SK-N-SH treated with all-trans-retinoic acid at 6 μM for 48 hours (cell line): ENCODE results near the gene FNDC3B.

Source experiments
- ATAC-seq: fragments of 200-7000 bp; cut with Tn5 transposase; 3 replicates; pipeline ENCODE4 v1.9.1; 2020; ENCODE audit warnings: mild to moderate bottlenecking, moderate library complexity
- ARNTL ChIP-seq: fragments of 450-650 bp; formaldehyde crosslinking; IDR thresholded peaks from 2 replicates; pipeline ENCODE4 v1.5.0; 2020; ENCODE audit warnings: low read depth, mild to moderate bottlenecking, moderate library complexity, borderline replicate concordance
- BACH2 ChIP-seq: fragments of 250-450 bp; sonication (Bioruptor Pico); IDR thresholded peaks from 2 replicates; pipeline ENCODE4 v1.9.0; 2021; ENCODE audit warnings: mild to moderate bottlenecking, borderline replicate concordance
- CREB5 ChIP-seq: fragments of 250-450 bp; sonication (Bioruptor Pico); IDR thresholded peaks from 2 replicates; pipeline ENCODE4 v1.5.1; 2020; ENCODE audit warnings: low read depth, mild to moderate bottlenecking, moderate library complexity
- CSDC2 ChIP-seq: fragments of 250-450 bp; sonication (Bioruptor Pico); IDR thresholded peaks from 2 replicates; pipeline ENCODE4 v1.5.0; 2020; ENCODE audit warnings: mild to moderate bottlenecking, moderate library complexity
- CSRNP3 ChIP-seq: fragments of 250-450 bp; sonication (Bioruptor Pico); IDR thresholded peaks from 2 replicates; pipeline ENCODE4 v1.5.1; 2021; ENCODE audit warnings: mild to moderate bottlenecking, moderate library complexity
- ESRRG ChIP-seq: fragments of 250-450 bp; sonication (Bioruptor Pico); IDR thresholded peaks from 2 replicates; pipeline ENCODE4 v1.6.1; 2021; ENCODE audit warnings: mild to moderate bottlenecking
- GLIS3 ChIP-seq: fragments of 250-450 bp; sonication (Bioruptor Pico); IDR thresholded peaks from 2 replicates; pipeline ENCODE4 v1.5.0; 2020; ENCODE audit warnings: mild to moderate bottlenecking, moderate library complexity
- ISL1 ChIP-seq: fragments of 250-450 bp; sonication (Bioruptor Pico); IDR thresholded peaks from 2 replicates; pipeline ENCODE4 v2.1.2; 2022; ENCODE audit warnings: mild to moderate bottlenecking, moderate library complexity
- OSR1 ChIP-seq: fragments of 250-450 bp; sonication (Bioruptor Pico); IDR thresholded peaks from 2 replicates; pipeline ENCODE4 v1.8.0; 2022; ENCODE audit warnings: moderate library complexity, mild to moderate bottlenecking, inconsistent platforms
- PPARA ChIP-seq: fragments of 250-450 bp; sonication (Bioruptor Pico); IDR thresholded peaks from 2 replicates; pipeline ENCODE4 v1.5.0; 2020; ENCODE audit warnings: mild to moderate bottlenecking, borderline replicate concordance
- RARB ChIP-seq: fragments of 250-450 bp; sonication (Bioruptor Pico); IDR thresholded peaks from 2 replicates; pipeline ENCODE4 v1.8.0; 2021; ENCODE audit warnings: mild to moderate bottlenecking, moderate library complexity
- SNAI2 ChIP-seq: fragments of 250-450 bp; sonication (Bioruptor Pico); IDR thresholded peaks from 2 replicates; pipeline ENCODE4 v1.5.0; 2020; ENCODE audit warnings: mild to moderate bottlenecking, moderate library complexity
- TCF4 ChIP-seq: fragments of 250-450 bp; sonication (Bioruptor Pico); IDR thresholded peaks from 2 replicates; pipeline ENCODE4 v1.8.0; 2021; ENCODE audit warnings: mild to moderate bottlenecking, moderate library complexity, borderline replicate concordance
- TOX ChIP-seq: fragments of 250-450 bp; sonication (Bioruptor Pico); IDR thresholded peaks from 2 replicates; pipeline ENCODE4 v1.8.0; 2021; ENCODE audit warnings: mild to moderate bottlenecking, moderate library complexity, borderline replicate concordance
- ZC3H10 ChIP-seq: fragments of 250-450 bp; sonication (Bioruptor Pico); IDR thresholded peaks from 2 replicates; pipeline ENCODE4 v1.5.1; 2021; ENCODE audit warnings: mild to moderate bottlenecking, moderate library complexity
- ZFP3 ChIP-seq: fragments of 250-450 bp; sonication (Bioruptor Pico); IDR thresholded peaks from 2 replicates; pipeline ENCODE4 v1.5.0; 2020; ENCODE audit warnings: mild to moderate bottlenecking, moderate library complexity
- ZFP30 ChIP-seq: fragments of 450-650 bp; formaldehyde crosslinking; IDR thresholded peaks from 2 replicates; pipeline ENCODE4 v1.5.0; 2022; ENCODE audit warnings: mild to moderate bottlenecking, moderate library complexity
- ZNF565 ChIP-seq: fragments of 450-650 bp; formaldehyde crosslinking; conservative IDR thresholded peaks from 2 replicates; pipeline ENCODE4 v1.5.0; 2020; ENCODE audit warnings: low read depth, mild to moderate bottlenecking, moderate library complexity
- ZNF70 ChIP-seq: fragments of 450-650 bp; formaldehyde crosslinking; IDR thresholded peaks from 2 replicates; pipeline ENCODE4 v1.5.0; 2020; ENCODE audit warnings: mild to moderate bottlenecking, moderate library complexity
- ZNF8 ChIP-seq: fragments of 450-650 bp; formaldehyde crosslinking; IDR thresholded peaks from 2 replicates; pipeline ENCODE4 v1.5.0; 2020; ENCODE audit warnings: mild to moderate bottlenecking, moderate library complexity
- TF ChIP-seq, protein P1 (sequence below): fragments of 250-450 bp; sonication (Bioruptor Pico); IDR thresholded peaks from 2 replicates; pipeline ENCODE4 v1.8.0; 2021; ENCODE audit warnings: low read depth, mild to moderate bottlenecking, moderate library complexity, borderline replicate concordance
- TF ChIP-seq, protein P2 (sequence below): fragments of 250-450 bp; sonication (Bioruptor Pico); IDR thresholded peaks from 2 replicates; pipeline ENCODE4 v1.5.0; 2020; ENCODE audit warnings: mild to moderate bottlenecking, moderate library complexity
- TF ChIP-seq, protein P3 (sequence below): fragments of 250-450 bp; sonication (Bioruptor Pico); IDR thresholded peaks from 2 replicates; pipeline ENCODE4 v1.8.0; 2020; ENCODE audit warnings: mild to moderate bottlenecking, moderate library complexity, borderline replicate concordance

FNDC3B gene

GRCh38 chr3:172211123-172211522 is 171.7 kb downstream of the FNDC3B start (continued):
- TF ChIP-seq, protein P1, sequence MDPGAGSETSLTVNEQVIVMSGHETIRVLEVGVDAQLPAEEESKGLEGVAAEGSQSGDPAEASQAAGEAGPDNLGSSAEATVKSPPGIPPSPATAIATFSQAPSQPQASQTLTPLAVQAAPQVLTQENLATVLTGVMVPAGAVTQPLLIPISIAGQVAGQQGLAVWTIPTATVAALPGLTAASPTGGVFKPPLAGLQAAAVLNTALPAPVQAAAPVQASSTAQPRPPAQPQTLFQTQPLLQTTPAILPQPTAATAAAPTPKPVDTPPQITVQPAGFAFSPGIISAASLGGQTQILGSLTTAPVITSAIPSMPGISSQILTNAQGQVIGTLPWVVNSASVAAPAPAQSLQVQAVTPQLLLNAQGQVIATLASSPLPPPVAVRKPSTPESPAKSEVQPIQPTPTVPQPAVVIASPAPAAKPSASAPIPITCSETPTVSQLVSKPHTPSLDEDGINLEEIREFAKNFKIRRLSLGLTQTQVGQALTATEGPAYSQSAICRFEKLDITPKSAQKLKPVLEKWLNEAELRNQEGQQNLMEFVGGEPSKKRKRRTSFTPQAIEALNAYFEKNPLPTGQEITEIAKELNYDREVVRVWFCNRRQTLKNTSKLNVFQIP (CRISPR knock-in tag), result no peak
- TF ChIP-seq CSRNP3 (CRISPR knock-in tag), result no peak
- no peak for TF ChIP-seq ZC3H10
- no peak for TF ChIP-seq CSDC2 (CRISPR knock-in tag)
- no peak for TF ChIP-seq ZNF8

GRCh38 chr3:172213200-172213599 is 173.8 kb downstream of the FNDC3B start:
- ATAC-seq, result no peak
- TF ChIP-seq, protein P2, sequence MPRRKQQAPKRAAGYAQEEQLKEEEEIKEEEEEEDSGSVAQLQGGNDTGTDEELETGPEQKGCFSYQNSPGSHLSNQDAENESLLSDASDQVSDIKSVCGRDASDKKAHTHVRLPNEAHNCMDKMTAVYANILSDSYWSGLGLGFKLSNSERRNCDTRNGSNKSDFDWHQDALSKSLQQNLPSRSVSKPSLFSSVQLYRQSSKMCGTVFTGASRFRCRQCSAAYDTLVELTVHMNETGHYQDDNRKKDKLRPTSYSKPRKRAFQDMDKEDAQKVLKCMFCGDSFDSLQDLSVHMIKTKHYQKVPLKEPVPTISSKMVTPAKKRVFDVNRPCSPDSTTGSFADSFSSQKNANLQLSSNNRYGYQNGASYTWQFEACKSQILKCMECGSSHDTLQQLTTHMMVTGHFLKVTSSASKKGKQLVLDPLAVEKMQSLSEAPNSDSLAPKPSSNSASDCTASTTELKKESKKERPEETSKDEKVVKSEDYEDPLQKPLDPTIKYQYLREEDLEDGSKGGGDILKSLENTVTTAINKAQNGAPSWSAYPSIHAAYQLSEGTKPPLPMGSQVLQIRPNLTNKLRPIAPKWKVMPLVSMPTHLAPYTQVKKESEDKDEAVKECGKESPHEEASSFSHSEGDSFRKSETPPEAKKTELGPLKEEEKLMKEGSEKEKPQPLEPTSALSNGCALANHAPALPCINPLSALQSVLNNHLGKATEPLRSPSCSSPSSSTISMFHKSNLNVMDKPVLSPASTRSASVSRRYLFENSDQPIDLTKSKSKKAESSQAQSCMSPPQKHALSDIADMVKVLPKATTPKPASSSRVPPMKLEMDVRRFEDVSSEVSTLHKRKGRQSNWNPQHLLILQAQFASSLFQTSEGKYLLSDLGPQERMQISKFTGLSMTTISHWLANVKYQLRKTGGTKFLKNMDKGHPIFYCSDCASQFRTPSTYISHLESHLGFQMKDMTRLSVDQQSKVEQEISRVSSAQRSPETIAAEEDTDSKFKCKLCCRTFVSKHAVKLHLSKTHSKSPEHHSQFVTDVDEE, result no peak
- TF ChIP-seq TOX (CRISPR knock-in tag), result no peak
- TF ChIP-seq, protein P3, sequence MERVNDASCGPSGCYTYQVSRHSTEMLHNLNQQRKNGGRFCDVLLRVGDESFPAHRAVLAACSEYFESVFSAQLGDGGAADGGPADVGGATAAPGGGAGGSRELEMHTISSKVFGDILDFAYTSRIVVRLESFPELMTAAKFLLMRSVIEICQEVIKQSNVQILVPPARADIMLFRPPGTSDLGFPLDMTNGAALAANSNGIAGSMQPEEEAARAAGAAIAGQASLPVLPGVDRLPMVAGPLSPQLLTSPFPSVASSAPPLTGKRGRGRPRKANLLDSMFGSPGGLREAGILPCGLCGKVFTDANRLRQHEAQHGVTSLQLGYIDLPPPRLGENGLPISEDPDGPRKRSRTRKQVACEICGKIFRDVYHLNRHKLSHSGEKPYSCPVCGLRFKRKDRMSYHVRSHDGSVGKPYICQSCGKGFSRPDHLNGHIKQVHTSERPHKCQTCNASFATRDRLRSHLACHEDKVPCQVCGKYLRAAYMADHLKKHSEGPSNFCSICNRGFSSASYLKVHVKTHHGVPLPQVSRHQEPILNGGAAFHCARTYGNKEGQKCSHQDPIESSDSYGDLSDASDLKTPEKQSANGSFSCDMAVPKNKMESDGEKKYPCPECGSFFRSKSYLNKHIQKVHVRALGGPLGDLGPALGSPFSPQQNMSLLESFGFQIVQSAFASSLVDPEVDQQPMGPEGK, result no peak
- TF ChIP-seq TCF4 (CRISPR knock-in tag), result no peak
- no peak for TF ChIP-seq CSRNP3 (CRISPR knock-in tag)
- TF ChIP-seq CREB5, result no peak
- no peak for TF ChIP-seq ZFP30 (CRISPR knock-in tag)
- TF ChIP-seq ZC3H10, result no peak

GRCh38 chr3:172213904-172214303 is 174.5 kb downstream of the FNDC3B start:
- ATAC-seq, result no peak
- TF ChIP-seq ISL1 (CRISPR knock-in tag) (no peak), CREB5 (no peak), TOX (CRISPR knock-in tag) (no peak), BACH2 (CRISPR knock-in tag) (no peak), ZNF8 (no peak), ZFP3 (CRISPR knock-in tag) (no peak), ZFP30 (CRISPR knock-in tag) (no peak), ZC3H10 (no peak), ESRRG (no peak), SNAI2 (CRISPR knock-in tag) (no peak), OSR1 (CRISPR knock-in tag) (no peak), ZNF565 (CRISPR knock-in tag) (no peak), PPARA (no peak), TCF4 (CRISPR knock-in tag) (no peak), RARB (CRISPR knock-in tag) (no peak), ZNF70 (CRISPR knock-in tag) (no peak), GLIS3 (CRISPR knock-in tag) (no peak), ARNTL (no peak), CSDC2 (CRISPR knock-in tag) (no peak)
- TF ChIP-seq, protein P3, result no peak
